HG03571 (cell line): ENCODE results near the gene SLC39A12.

ENCODE experiments used
- ATAC-seq: cut with Tn5 transposase; IDR thresholded peaks from one replicate; pipeline ENCODE4 v1.9.1; 2021; ENCODE audit not compliant: unreplicated experiment

The SLC39A12 gene

DNA sequence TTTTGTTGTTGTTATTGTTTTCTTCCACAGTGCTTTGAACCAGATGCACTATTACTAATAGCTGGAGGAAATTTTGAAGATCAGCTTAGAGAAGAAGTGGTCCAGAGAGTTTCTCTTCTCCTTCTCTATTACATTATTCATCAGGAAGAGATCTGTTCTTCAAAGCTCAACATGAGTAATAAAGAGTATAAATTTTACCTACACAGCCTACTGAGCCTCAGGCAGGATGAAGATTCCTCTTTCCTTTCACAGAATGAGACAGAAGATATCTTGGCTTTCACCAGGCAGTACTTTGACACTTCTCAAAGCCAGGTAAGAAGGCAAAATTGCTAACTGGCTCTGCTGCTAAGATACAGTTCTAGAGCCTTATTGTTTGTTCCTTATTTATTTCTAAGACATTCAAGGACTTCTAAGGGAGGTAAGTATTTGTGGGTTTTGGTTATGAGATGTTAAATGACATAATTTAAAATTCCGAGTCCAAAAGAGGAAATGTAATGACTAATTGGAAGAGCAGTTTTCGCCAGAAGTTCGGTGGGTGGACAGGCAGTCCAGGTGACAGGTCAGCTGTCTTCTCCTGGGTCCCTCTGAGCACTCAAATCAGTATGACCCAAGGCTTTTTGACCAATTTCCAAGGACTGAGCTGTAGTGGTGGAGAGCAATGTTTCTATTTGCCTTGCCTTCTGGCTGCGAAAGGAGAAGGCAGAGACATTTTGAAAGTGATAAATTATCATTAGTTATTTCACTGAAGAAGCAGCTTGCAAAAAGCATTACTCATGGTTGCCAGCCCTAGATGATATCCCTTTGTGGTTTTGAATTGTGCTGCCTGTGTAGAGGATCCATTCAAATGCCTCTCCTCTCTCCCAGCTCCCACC is 10.1 kb downstream of the SLC39A12 start:
- no peak for ATAC-seq

GRCh38 chr10:17963431-17963830 is 11.7 kb downstream of the SLC39A12 start:
- no peak for ATAC-seq

DNA sequence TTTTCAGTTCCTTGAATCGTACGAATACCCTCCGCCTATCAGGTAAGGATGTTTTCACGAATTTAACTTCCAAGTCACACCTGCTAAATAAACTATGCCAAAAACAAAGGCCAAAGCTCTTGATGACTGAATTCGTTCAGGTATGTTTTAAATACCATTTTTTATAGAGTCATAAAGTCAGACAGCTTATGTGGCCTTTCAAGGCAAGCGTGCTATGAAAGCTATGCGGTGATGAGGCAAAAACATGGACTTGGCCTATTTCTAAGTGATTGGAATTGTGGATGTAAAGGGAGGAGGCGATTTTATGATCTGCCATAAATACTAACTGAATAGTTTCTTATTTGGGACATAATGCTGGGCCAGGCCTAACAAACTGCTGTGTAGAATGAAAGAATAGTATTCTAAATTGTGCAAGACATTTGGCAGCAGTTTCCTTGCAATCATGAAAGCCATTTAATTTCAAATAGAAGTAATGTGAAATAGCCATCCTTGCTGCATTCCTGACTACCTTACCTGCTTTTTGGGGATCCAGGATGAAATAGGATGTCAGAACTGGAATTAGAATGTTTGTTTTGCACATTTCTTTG is 14.0 kb downstream of the SLC39A12 start:
- ATAC-seq: no peak

GRCh38 chr10:17974505-17974904 is 22.8 kb downstream of the SLC39A12 start:
- ATAC-seq: no peak

DNA sequence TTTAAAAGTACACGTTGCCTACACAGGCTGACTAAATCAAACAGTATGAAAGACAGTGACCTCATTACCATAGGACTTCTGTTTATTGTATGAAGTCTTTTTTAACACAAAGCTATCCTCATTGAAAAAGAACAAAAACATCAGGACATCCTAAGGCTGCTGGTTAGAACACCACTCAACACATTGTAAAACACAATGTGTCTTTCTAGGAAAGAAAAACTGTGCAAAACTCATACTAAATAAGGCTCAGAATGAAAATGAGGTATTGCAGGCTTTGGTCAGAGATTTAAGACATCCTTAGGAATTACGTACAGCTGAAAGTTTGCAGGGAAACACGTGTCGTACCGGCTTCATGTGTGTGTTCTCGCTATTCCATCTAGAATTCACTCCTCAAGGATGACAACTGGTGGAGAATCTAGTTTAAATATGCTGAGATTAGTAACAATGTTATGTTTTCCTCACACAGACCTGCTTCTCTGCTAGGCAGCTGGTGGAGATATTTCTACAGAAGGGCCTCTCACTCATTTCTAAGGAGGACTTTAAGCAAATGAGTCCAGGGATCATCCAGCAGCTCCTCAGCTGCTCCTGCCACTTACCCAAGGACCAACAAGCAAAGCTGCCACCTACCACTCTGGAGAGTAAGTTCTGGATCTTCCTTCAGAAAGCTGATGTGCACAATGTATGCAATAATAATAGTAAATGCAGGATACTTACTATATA is 29.3 kb downstream of the SLC39A12 start:
- ATAC-seq: no peak

GRCh38 chr10:17981766-17982380 is 30.2 kb downstream of the SLC39A12 start:
- ATAC-seq: no peak

DNA sequence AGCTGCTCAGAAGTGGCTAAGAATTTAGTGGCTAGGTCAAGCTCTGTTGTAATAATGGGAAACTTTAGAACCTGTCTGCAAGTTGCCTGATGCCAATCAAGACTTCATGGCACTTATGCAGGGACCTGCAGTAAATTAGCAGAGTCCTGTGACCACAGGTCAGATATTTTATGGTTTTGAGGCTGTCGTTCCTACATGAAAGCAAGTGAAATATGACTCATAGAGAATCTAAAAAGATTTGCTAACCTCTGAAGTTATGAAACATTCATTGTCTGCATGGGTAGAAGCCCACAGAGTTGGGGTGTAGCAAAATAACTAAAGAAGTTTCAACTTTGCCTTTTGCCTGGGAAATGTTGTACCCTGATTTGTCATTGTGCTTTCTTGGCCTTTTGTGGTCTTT is 32.3 kb downstream of the SLC39A12 start:
- ATAC-seq: peak; percentile 84

DNA sequence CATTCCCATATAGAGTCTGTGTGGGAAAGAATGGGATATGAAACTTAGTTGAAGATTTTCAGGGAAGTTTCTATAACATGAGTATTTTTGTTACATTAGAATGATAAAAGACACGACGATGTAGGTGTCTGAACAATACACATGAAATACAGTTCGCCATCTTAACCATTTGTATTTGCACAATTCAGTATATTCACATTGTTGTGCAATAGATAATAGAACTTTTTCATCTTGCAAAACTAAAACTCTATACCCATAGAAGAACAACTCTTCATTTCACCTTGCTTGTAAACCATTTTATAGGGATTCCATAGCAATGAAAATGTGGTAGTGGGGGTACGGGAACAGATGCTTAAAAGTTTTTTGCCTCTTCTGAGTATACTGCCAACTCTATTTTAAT is 32.8 kb downstream of the SLC39A12 start:
- no peak for ATAC-seq

- peak; percentile 81 for ATAC-seq
Observed at GRCh38 chr10:17989908-17990767, 38.4 kb downstream of the SLC39A12 start.

DNA sequence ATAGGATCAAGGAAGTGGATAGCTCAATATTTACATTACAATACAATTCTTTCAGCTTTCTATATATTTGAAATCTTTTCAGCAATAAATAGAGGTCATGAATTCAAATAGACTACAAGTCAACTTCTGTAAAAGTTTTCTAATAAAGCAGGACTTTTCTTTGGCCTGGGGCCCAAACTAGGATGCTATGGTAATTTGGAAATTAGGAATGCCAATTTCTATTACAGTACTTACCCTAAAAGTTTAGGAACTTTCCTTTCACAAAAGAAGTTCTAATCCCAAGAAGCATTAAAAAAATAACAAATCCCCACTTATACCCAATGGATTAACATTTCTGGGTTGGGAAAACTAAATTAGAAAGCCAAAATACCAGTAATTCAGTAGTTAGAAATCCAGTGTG is 40.5 kb downstream of the SLC39A12 start:
- ATAC-seq: no peak

GRCh38 chr10:17993361-17993760 is 41.6 kb downstream of the SLC39A12 start:
- ATAC-seq: no peak

GRCh38 chr10:18000601-18001000 is 48.9 kb downstream of the SLC39A12 start:
- ATAC-seq: no peak

DNA sequence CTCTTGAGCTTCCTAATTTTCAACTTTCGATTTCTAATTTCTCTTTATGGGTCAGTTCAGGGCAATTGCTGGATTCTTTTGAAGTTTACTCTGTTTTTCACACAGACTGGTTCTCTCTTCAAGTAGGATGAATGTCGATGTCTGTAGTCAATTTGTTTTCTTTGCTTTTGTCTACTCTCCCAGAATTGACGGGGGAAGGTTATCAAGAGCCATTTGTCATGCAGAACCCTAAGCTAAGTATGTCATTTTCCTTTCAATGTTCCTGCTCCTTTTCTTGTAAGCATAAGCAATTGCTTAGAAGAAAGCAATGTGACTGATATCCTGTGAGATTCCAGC is 53.7 kb downstream of the SLC39A12 start:
- no peak for ATAC-seq

GRCh38 chr10:18005781-18006456 is 54.2 kb downstream of the SLC39A12 start:
- no peak for ATAC-seq

GRCh38 chr10:18008986-18009385 is 57.3 kb downstream of the SLC39A12 start:
- ATAC-seq: no peak

GRCh38 chr10:18010050-18010449 is 58.3 kb downstream of the SLC39A12 start:
- ATAC-seq: no peak

GRCh38 chr10:18020523-18020922 is 68.8 kb downstream of the SLC39A12 start:
- ATAC-seq: no peak

DNA sequence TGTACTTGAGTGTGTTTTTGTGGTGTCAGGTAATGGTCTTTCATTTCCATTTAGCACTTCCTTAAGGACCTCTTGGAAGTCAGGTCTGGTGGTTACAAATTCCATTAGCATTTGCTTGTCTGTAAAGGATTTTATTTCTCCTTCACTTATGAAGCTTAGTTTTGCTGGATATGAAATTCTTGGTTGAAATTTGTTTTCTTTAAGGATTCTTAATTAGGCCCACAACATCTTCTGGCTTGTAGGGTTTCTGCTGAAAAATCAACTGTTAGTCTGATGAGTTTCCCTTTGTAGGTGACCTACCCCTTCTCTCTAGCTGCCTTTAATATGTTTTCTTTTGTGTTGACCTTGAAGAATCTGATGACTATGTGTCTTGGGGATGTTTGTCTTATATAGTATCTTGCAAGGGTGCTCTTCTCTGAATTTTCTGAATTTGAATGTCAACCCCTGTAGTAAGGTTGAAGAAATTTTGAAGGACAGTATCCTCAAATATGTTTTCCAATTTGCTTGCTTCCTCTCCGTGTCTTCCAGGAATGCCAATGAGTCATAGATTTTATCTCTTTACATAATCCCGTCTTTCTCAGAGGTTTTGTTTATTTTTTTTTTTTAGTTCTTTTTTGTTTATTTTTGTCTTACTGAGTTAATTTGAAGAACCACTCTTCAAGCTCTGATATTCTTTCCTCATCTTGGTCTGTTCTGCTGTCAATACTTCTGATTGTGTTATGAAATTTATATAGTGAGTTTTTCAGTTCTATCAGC is 70.2 kb downstream of the SLC39A12 start:
- no peak for ATAC-seq
